Activated CD4-positive, alpha-beta T cell treated with anti-CD3 and anti-CD28 coated beads, Interleukin-2, amount 50 U/mL, for 48 hours (primary cell): Measurements from ENCODE around the gene C10orf62.
"Not testable (repeated sequence)": the region's sequence is repeated elsewhere in the genome, so short reads cannot be mapped to it uniquely, and the experiment has no call there.

Experiments used
- DNase-seq, 2 experiments: peaks; one replicate each; pipeline ENCODE4 v3.0.0-alpha.2; 2020

The C10orf62 gene, protein sequence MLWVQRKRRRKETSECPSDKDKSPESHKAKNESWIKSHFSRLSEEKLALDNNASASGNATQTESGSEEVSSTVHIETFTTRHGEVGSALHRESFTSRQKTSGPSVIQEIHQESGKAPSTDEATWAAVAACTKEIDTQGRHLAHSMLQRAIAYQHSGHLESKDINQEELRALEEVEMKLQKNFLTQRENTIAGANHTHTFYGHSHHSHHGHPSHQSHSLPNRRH

GRCh38 chr10:97589479-97589878 is at the start of gene C10orf62:
Gene C10orf62 (plus strand): TSS chr10:97589721. CDS start chr10:97589898, 177 bp downstream.
- DNase-seq, result no peak

DNA sequence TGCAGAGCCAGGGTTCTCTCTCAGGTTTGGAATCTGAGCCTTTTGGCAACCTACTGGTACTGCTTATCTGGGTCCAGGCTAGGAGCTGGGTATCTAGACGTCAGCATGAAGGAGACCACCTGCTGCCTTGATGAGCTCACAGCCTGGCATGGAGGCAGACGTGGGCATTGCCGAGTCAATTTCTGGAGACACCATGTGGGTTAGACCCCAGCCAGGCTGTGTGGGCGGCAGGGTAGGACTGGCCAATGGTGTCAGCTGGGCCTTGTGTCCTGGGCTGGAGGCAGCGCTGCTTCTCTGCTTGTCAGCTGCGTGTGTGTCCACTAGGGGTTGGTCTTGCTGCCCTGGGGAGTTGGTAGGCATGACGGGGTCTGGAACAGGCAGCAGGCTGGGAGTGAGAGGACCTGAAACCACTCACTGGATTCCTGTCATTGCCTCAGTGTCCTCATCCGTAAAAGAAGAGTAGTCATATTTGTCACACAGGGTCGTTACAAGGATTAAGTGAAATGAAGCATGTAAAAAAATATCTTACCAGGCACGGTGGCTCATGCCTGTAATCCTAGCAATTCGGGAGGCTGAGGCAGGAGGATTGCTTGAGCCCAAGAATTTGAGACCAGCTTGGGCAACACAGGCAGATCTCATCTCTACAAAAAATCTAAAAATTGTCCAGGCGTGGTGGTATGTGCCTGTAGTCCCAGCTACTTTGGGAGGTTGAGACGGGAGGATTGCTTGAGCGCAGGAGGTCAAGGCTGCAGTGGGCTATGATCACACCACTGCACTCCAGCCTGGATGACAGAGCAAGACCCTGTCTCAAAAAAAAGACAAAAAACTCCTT is 48.6 kb upstream of the C10orf62 start:
- DNase-seq, result no peak

DNA sequence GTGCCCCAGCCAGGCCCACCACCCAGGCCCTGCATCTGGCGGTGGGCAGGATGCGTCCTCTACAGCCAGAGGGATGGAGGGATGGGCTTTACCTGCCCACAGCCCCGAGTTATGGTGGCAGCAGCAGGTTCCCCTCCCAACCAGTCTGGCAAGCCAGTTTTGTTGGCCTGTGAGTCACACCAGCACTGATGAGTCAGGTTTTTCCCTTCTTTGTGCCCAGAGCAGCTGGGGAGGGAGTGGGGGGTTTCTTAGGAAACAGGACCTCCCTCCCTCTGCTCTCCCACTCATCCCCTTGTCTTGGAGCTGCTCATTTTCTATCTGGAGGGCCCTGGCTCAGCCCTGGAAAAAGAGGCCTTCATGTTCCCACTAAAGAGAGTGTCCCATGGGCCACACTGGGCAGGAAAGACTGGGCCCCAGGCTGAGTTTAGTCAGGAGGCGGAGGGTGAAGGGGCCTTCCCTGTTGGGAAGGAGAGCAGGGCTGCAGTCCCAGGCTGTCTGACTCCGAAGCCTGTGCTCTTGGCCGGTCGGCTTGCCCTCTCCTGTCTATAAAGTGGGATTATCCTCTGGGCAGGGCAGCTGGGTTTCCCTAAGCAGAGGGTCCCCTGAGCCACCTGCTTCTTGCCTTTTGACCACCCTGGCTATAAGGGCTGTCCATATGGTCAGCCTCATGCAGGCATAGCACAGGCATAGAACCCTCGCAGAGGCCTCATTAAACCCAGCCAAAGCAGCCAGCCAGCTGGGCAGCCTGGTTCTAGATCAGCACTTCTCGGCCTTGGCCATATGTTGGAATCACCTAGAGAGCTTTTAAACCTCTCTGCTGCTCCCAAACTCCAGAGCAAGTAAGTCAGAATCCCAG is 47.1 kb upstream of the C10orf62 start:
- peak; percentile 52 to 65 for DNase-seq

- DNase-seq, result peak; percentile 74 to 80
These were observed 46.4 kb upstream of the C10orf62 start for GRCh38 chr10:97543025-97543546.

- DNase-seq, result no peak
These were observed 42.9 kb upstream of the C10orf62 start for GRCh38 chr10:97546456-97547270.

- no peak for DNase-seq
These were observed 42.3 kb upstream of the C10orf62 start for GRCh38 chr10:97547271-97547600.

- DNase-seq, result no peak
These were observed 41.6 kb upstream of the C10orf62 start for GRCh38 chr10:97547962-97548361.

GRCh38 chr10:97548828-97549455 is 40.6 kb upstream of the C10orf62 start:
- no peak for DNase-seq

DNA sequence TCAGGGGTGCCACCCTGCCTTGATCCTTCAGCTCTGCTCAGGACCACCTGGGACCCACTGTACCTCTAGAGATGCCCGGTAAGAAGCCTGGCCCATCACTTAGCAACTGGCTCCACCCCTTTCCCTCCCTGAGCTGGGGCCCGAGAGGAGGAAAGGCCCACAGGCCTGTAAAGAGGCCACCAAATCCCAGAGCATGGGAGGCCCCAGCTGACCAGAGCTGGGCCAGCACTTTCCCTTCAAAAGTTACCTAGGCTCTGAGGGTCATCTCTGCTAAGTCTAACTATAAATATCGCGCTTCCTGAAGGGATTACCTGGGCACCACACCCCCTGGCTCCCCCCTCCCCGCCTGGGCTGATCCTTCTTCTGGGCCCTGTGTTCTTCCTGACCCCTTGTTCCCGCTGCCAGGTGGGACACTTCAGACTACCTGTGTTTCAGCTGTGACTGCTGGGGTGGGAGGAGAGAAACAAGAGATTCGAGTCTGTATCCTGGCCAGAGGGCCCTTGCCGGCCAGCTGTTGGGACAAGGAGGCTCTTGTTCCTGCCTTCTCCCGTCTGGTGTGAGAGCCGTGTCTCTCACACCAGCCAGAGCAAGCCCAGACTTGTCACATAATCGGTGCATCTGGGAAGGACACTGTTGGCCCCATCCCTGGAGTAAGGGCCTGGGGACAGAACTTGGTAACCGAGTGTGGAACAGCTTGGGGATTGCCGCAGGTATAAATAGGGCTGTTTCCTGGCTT is 39.8 kb upstream of the C10orf62 start:
- no peak for DNase-seq

DNA sequence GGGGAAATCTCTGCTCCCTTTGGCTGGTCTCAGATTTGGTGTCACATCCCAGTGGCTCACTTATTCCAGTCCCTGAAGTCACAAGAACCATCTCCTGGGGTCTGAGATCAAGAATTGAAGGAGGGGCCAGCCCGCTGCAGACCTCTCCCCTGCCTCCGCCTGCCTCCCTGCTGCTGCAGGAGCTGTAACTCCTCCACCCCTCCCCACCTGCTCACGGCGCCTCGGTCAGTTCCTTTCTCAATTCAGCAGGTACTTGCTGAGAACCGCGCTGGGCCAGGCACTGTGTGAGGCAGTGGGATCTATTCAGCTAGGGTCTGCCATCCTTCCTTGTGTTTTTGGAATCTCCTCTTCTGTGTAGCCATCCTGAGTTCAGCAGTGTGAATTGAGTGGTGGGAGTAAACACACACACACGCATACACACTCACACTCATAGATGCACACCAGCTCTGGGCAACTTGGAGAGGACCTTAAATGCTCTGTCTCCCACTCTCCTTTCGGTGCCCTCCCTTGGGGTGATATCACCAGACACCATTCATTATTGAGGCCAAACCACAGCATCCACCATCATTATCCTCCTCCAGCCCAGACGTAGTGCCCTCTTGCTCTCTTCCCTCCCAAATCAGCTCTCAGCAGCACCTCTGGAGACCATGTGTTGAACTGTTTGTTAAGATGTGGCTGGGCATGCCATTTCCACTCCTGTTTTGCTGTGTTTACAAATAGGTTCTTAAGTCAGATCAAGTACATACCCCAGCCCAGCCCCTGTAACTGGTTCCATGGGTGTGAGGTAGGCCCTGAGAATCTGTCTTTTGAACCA is 39.0 kb upstream of the C10orf62 start:
- DNase-seq, result no peak

DNA sequence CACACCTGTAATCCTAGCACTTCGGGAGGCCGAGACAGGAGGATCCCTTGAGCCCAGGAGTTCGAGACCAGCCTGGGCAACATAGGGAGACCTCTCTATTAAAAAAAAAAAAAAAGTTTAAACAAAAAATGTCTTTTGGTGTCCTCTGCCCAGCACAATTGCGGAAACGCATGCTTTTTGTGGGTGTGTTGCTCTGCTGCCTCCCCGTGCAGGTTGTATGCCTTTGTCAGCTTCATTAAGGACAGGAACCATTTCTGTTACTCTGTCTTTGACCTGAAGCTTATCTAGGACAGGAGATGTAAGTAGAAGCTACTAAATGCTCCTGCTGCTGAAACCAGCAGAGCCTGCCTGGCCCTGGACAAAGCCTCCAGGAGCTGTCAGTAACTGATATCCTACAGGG is 38.2 kb upstream of the C10orf62 start:
- DNase-seq, result no peak

- DNase-seq, result peak; percentile 71 to 76
These were observed 35.9 kb upstream of the C10orf62 start for GRCh38 chr10:97553575-97554031.

DNA sequence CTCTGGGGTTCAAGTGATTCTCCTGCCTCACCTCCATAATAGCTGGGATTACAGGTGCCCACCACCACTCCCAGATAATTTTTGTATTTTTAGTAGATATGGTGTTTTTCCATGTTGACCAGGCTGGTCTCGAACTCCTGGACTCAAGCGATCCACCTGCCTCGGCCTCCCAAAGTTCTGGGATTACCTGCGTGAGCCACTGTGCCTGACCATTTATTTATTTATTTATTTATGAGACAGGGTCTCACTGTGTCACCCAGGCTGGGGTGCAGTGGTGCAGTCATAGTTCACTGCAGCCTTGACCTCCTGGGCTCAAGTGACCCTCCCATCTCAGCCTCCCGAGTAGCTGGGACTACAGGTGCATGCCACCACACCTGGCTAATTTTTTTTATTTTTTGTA is 35.2 kb upstream of the C10orf62 start:
- not testable (repeated sequence) for DNase-seq

DNA sequence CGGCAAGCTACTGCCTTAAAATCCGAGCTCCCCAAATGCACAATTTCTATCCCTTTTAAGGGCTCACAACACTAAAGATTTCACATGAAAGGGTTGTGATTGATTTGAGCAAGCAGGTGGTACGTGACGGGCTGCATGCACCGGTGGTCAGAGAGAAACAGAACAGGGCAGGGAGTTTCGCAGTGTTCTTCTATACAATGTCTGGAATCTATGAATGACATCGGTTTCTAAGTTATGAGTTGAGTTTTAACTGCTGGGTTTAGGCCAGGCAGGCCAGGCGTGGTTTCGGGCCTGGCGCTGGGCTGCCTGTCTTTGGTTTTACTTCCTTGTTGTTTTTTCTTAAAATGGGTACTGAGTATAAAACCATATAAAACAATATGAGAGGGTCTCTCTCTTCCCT is 34.0 kb upstream of the C10orf62 start:
- DNase-seq, result not testable (repeated sequence)

GRCh38 chr10:97560731-97561381 is 28.7 kb upstream of the C10orf62 start:
- not testable (repeated sequence) for DNase-seq

DNA sequence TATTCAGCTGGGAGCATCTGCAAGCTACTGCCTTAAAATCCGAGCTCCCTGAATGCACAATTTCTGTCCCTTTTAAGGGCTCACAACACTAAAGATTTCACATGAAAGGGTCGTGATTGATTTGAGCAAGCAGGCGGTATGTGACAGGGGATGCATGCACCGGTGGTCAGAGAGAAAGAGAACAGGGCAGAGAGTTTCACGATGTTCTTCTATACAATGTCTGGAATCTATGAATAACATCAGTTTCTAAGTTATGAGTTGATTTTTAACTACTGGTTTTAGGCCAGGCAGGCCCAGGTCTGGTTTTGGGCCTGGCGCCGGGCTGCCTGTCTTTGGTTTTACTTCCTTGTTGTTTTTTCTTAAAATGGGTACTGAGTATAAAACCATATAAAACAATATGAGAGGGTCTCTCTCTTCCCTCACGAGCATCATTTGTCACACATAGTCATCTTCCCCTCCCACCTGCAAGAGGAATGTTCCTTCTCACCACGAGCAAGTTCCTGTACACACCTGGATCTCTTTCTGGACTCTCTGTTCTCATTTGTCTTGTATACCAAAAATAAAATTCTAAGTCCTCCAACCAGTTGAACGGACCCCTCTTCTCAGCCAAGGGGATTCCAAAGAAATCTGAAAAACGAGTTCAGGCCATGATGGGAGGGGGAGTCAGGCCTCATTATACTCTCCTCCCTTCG is 28.0 kb upstream of the C10orf62 start:
- DNase-seq, result not testable (repeated sequence)

- DNase-seq, result not testable (repeated sequence)
These were observed 27.2 kb upstream of the C10orf62 start for GRCh38 chr10:97562329-97562728.

GRCh38 chr10:97563337-97563736 is 26.2 kb upstream of the C10orf62 start:
- no peak for DNase-seq

- no peak for DNase-seq
These were observed 24.7 kb upstream of the C10orf62 start for GRCh38 chr10:97564776-97565175.
